HEK293 (cell line): ENCODE measurements around the gene MAGEA8.

Experiments
- CTCF ChIA-PET: fragments of 350-600 bp; formaldehyde crosslinking; extraction: SDS; loops from one replicate; lab custom pipeline; 2021; ENCODE audit warnings: antibody characterized with exemption; lab: Yijun Ruan, JAX
- POLR2A ChIA-PET: fragments of 300-600 bp; formaldehyde crosslinking; extraction: SDS; loops from one replicate; lab custom pipeline; 2020; ENCODE audit warnings: antibody characterized with exemption, inconsistent platforms; lab: Yijun Ruan, JAX
- H3K27ac ChIP-seq: fragments of 200-500 bp; sonication (Bioruptor generic); 2 replicates; pipeline ENCODE4 v1.5.1; 2014; ENCODE audit warnings: low read depth, low read length, control low read depth, inconsistent platforms; ENCODE audit errors: extremely low read depth
- H3K36me3 ChIP-seq, 2 experiments: fragments of 200-500 bp in 1 of 2; sonication (Bioruptor generic) in 1 of 2; 1 replicate in 1 of 2; 2 replicates in 1 of 2; pipeline ENCODE4 v1.5.1; 2014 to 2017; ENCODE audit warnings: inconsistent platforms in 2 of 2, low read length in 2 of 2; ENCODE audit not compliant: control insufficient read depth in 2 of 2, insufficient read depth in 1 of 2
- H3K4me1 ChIP-seq: fragments of 200-500 bp; sonication (Bioruptor generic); 2 replicates; pipeline ENCODE4 v1.5.1; 2014; ENCODE audit warnings: mild to moderate bottlenecking, low read length, inconsistent platforms; ENCODE audit not compliant: control insufficient read depth, insufficient read depth
- H3K4me3 ChIP-seq: 2 replicates; pipeline ENCODE4 v1.5.1; 2011; ENCODE audit warnings: low read depth, mild to moderate bottlenecking, control low read depth, low read length, moderate library complexity
- H3K9me3 ChIP-seq: fragments of 200-500 bp; sonication (Bioruptor generic); 2 replicates; pipeline ENCODE4 v1.5.1; 2014; ENCODE audit warnings: low read depth, low read length, inconsistent platforms; ENCODE audit not compliant: control insufficient read depth, insufficient read depth
- HOXC10 ChIP-seq: sonication (generic); formaldehyde crosslinking; IDR thresholded peaks from 2 replicates; pipeline ENCODE4 v1.8.1; 2023; ENCODE audit warnings: mild to moderate bottlenecking, missing genetic modification reagents
- SP7 ChIP-seq: fragments of 450-650 bp; formaldehyde crosslinking; IDR thresholded peaks from 2 replicates; pipeline ENCODE4 v1.5.1; 2016; ENCODE audit warnings: missing biosample characterization, missing genetic modification characterization
- ZBTB1 ChIP-seq: fragments of 450-650 bp; formaldehyde crosslinking; IDR thresholded peaks from 2 replicates; pipeline ENCODE4 v1.5.1; 2016; ENCODE audit warnings: missing biosample characterization, missing genetic modification characterization
- ZEB2 ChIP-seq: fragments of 450-650 bp; formaldehyde crosslinking; IDR thresholded peaks from 2 replicates; pipeline ENCODE4 v1.5.1; 2016; ENCODE audit warnings: missing biosample characterization, missing genetic modification characterization
- ZIC2 ChIP-seq: fragments of 450-650 bp; formaldehyde crosslinking; IDR thresholded peaks from 2 replicates; pipeline ENCODE4 v1.5.1; 2016; ENCODE audit warnings: missing biosample characterization, missing genetic modification characterization
- ZNF121 ChIP-seq: fragments of 450-650 bp; formaldehyde crosslinking; IDR thresholded peaks from 2 replicates; pipeline ENCODE4 v1.5.1; 2016; ENCODE audit warnings: missing biosample characterization, missing genetic modification characterization
- ZNF138 ChIP-seq: fragments of 450-650 bp; formaldehyde crosslinking; IDR thresholded peaks from 2 replicates; pipeline ENCODE4 v1.5.1; 2016; ENCODE audit warnings: missing biosample characterization, missing genetic modification characterization, borderline replicate concordance
- ZNF146 ChIP-seq: fragments of 450-650 bp; formaldehyde crosslinking; IDR thresholded peaks from 2 replicates; pipeline ENCODE4 v1.5.1; 2016; ENCODE audit warnings: missing biosample characterization, missing genetic modification characterization
- ZNF169 ChIP-seq: fragments of 450-650 bp; formaldehyde crosslinking; IDR thresholded peaks from 2 replicates; pipeline ENCODE4 v1.5.1; 2016; ENCODE audit warnings: missing biosample characterization, missing genetic modification characterization
- ZNF214 ChIP-seq: fragments of 450-650 bp; formaldehyde crosslinking; IDR thresholded peaks from 2 replicates; pipeline ENCODE4 v1.5.1; 2017; ENCODE audit warnings: missing biosample characterization, mild to moderate bottlenecking, missing genetic modification characterization, borderline replicate concordance
- ZNF266 ChIP-seq: fragments of 450-650 bp; formaldehyde crosslinking; IDR thresholded peaks from 2 replicates; pipeline ENCODE4 v1.5.1; 2016; ENCODE audit warnings: missing biosample characterization, missing genetic modification characterization, low read depth
- ZNF571 ChIP-seq: fragments of 450-650 bp; formaldehyde crosslinking; IDR thresholded peaks from 2 replicates; pipeline ENCODE4 v1.5.0; 2017; ENCODE audit warnings: missing biosample characterization, missing genetic modification characterization
- ZNF658 ChIP-seq: fragments of 450-650 bp; formaldehyde crosslinking; IDR thresholded peaks from 2 replicates; pipeline ENCODE4; 2016; ENCODE audit warnings: missing biosample characterization, missing genetic modification characterization
- ZNF660 ChIP-seq: fragments of 450-650 bp; IDR thresholded peaks from 2 replicates; pipeline ENCODE4 v1.5.1; 2018; ENCODE audit warnings: missing biosample characterization, mild to moderate bottlenecking, missing genetic modification characterization
- ZNF664 ChIP-seq: fragments of 450-650 bp; formaldehyde crosslinking; IDR thresholded peaks from 2 replicates; pipeline ENCODE4 v1.5.1; 2016; ENCODE audit warnings: missing biosample characterization, missing genetic modification characterization
- ZSCAN23 ChIP-seq: fragments of 450-650 bp; formaldehyde crosslinking; IDR thresholded peaks from 2 replicates; pipeline ENCODE4 v1.5.1; 2016; ENCODE audit warnings: missing biosample characterization, missing genetic modification characterization
- TF ChIP-seq, protein P1 (sequence below): fragments of 450-650 bp; formaldehyde crosslinking; IDR thresholded peaks from 2 replicates; pipeline ENCODE4 v1.5.1; 2016; ENCODE audit warnings: missing biosample characterization, missing genetic modification characterization
- TF ChIP-seq, protein P2 (sequence below): fragments of 450-650 bp; IDR thresholded peaks from 2 replicates; pipeline ENCODE4 v1.5.1; 2018; ENCODE audit warnings: missing biosample characterization, missing genetic modification characterization
- TF ChIP-seq, protein P3 (sequence below): fragments of 450-650 bp; formaldehyde crosslinking; IDR thresholded peaks from 2 replicates; pipeline ENCODE4 v1.5.1; 2016; ENCODE audit warnings: missing biosample characterization, missing genetic modification characterization
- TF ChIP-seq, protein P4 (sequence below): fragments of 450-650 bp; formaldehyde crosslinking; IDR thresholded peaks from 2 replicates; pipeline ENCODE4 v1.5.1; 2016; ENCODE audit warnings: missing biosample characterization, missing genetic modification characterization

MAGEA8 gene

DNA sequence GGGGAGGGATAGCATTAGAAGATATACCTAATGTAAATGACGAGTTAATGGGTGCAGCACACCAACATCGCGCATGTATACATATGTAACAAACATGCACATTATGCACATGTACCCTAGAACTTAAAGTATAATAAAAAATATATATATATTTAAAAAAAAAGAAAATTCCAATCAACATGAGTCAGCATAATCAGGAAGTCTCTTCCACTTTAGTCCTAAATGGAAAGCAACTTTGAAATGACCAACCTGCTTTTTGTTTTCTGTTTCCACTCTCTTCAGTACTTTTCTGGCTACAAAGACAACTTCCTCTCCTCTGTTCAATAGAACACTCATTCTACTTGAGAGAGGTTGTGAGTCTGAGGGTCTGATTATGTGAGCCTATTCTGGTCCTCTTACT is 13.5 kb upstream of the MAGEA8 start:
- Histone ChIP-seq H3K36me3 (no peaks in the 10 kb centered on the region), H3K4me3 (no peak overlapping the region), H3K9me3 (no peaks in the 10 kb centered on the region; the same call in 1 of the 2 replicates)
- POLR2A ChIA-PET, result no interaction called here
- TF ChIP-seq ZNF121 (no peak), SP7 (tag by site-specific recombination) (no peak), ZNF169 (tag by site-specific recombination) (no peak), ZNF214 (tag by site-specific recombination) (no peak), ZNF266 (tag by site-specific recombination) (no peak), ZNF658 (tag by site-specific recombination) (no peak)
- TF ChIP-seq, protein P1, sequence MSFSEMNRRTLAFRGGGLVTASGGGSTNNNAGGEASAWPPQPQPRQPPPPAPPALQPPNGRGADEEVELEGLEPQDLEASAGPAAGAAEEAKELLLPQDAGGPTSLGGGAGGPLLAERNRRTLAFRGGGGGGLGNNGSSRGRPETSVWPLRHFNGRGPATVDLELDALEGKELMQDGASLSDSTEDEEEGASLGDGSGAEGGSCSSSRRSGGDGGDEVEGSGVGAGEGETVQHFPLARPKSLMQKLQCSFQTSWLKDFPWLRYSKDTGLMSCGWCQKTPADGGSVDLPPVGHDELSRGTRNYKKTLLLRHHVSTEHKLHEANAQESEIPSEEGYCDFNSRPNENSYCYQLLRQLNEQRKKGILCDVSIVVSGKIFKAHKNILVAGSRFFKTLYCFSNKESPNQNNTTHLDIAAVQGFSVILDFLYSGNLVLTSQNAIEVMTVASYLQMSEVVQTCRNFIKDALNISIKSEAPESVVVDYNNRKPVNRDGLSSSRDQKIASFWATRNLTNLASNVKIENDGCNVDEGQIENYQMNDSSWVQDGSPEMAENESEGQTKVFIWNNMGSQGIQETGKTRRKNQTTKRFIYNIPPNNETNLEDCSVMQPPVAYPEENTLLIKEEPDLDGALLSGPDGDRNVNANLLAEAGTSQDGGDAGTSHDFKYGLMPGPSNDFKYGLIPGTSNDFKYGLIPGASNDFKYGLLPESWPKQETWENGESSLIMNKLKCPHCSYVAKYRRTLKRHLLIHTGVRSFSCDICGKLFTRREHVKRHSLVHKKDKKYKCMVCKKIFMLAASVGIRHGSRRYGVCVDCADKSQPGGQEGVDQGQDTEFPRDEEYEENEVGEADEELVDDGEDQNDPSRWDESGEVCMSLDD (tag by site-specific recombination), result no peak
- TF ChIP-seq, protein P2, sequence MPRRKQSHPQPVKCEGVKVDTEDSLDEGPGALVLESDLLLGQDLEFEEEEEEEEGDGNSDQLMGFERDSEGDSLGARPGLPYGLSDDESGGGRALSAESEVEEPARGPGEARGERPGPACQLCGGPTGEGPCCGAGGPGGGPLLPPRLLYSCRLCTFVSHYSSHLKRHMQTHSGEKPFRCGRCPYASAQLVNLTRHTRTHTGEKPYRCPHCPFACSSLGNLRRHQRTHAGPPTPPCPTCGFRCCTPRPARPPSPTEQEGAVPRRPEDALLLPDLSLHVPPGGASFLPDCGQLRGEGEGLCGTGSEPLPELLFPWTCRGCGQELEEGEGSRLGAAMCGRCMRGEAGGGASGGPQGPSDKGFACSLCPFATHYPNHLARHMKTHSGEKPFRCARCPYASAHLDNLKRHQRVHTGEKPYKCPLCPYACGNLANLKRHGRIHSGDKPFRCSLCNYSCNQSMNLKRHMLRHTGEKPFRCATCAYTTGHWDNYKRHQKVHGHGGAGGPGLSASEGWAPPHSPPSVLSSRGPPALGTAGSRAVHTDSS (tag by site-specific recombination), result no peak
- TF ChIP-seq, protein P3, sequence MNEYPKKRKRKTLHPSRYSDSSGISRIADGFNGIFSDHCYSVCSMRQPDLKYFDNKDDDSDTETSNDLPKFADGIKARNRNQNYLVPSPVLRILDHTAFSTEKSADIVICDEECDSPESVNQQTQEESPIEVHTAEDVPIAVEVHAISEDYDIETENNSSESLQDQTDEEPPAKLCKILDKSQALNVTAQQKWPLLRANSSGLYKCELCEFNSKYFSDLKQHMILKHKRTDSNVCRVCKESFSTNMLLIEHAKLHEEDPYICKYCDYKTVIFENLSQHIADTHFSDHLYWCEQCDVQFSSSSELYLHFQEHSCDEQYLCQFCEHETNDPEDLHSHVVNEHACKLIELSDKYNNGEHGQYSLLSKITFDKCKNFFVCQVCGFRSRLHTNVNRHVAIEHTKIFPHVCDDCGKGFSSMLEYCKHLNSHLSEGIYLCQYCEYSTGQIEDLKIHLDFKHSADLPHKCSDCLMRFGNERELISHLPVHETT, result no peak
- TF ChIP-seq, all 188 proteins: peak for 0
- H3K4me1 ChIP-seq, result no peaks in the 10 kb centered on the region
- CTCF ChIA-PET, result no interaction called here
- H3K27ac ChIP-seq, result no peak overlapping the region

DNA sequence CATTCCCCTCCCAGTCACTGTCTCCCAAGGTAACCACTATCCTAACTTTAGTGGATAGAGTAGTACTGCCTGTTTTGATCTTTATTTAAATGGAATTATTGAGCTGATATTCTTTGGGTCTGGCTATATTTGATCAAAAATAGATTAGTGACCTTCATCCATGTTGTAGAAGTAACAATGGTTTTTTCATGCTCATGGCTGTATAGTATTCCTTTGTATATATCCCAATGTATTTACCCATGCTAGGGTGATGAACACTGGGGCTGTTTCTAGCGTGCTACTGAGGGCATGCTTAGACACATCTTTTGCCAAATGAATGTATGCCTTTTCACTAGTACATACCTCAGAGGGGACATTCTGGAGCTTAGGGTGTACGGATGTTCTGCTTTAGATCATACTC is 10.1 kb upstream of the MAGEA8 start:
- H3K4me1 ChIP-seq, result no peaks in the 10 kb centered on the region
- POLR2A ChIA-PET, result no interaction called here
- H3K4me3 ChIP-seq, result no peak overlapping the region
- H3K36me3 ChIP-seq, result no peaks in the 10 kb centered on the region
- CTCF ChIA-PET, result interaction anchor here (1.3 to 2.8 kb wide), 2 partner anchors 10 to 78 kb away, joined by 3 to 25 read pairs; no protein-coding TSS in a partner anchor
- H3K9me3 ChIP-seq, result no peaks in the 10 kb centered on the region; the same call in 1 of the 2 replicates
- TF ChIP-seq ZNF146 (peak; percentile 79), ZEB2 (tag by site-specific recombination) (no peak)
- TF ChIP-seq, all 188 proteins: peak for 1
- H3K27ac ChIP-seq, result no peak overlapping the region

DNA sequence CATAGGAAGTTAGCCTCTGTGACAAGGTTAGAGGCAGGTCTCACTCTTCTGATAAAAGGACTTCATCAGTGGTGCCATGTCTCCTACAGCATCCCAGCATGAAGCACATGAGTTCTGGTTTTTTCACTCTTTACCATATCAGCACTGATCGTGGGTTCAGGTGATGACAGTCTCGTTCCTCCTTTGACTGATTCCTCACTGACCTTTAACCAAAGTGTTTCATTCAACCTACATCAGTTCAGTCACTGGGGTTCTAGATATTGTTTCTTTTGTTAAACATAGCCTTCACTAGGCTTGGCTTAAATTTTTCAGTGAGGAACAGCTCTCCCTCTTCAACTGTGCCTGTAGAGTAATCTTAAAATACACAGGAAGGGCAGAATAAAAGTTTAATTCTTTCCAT is 9.6 kb upstream of the MAGEA8 start:
- H3K9me3 ChIP-seq, result no peaks in the 10 kb centered on the region; the same call in 1 of the 2 replicates
- no peak for TF ChIP-seq ZNF664 (tag by site-specific recombination)
- ChIA-PET POLR2A (no interaction called here), CTCF (interaction anchor here (0.6 to 2.8 kb wide), 6 partner anchors 10 to 841 kb away, joined by 3 to 25 read pairs (median 4); no protein-coding TSS in a partner anchor)
- no peaks in the 10 kb centered on the region for H3K4me1 ChIP-seq
- H3K27ac ChIP-seq, result no peak overlapping the region
- no peaks in the 10 kb centered on the region for H3K36me3 ChIP-seq
- H3K4me3 ChIP-seq, result no peak overlapping the region

DNA sequence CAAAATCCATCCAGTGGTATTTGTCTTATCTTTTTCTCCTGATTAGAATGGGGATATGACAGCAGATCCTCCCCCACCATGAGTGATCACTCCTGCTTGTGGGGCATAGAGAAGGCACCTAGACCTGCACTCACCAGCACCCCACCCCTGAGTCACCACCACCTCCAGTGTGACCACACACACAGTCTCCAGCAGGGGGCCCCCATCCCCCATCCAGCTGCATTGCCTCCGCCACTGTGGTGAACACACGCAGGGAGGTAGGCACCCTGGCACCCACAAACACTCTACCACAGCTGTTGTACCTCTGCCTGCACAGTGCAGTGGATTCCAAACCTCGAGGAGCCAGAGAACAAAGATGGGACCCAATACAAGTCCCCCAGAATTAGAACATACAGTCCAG is 9.0 kb upstream of the MAGEA8 start:
- Histone ChIP-seq H3K4me3 (no peak overlapping the region), H3K9me3 (no peaks in the 10 kb centered on the region; the same call in 1 of the 2 replicates), H3K27ac (no peak overlapping the region), H3K36me3 (no peaks in the 10 kb centered on the region), H3K4me1 (no peaks in the 10 kb centered on the region)
- POLR2A ChIA-PET, result interaction anchor here (0.7 kb wide), 1 partner anchor 73 kb away, joined by 3 read pairs; no protein-coding TSS in a partner anchor
- CTCF ChIA-PET, result interaction anchor here (0.7 to 2.8 kb wide), 8 partner anchors 11 to 745 kb away, joined by 3 to 25 read pairs (median 3); no protein-coding TSS in a partner anchor
- TF ChIP-seq ZNF571 (tag by site-specific recombination) (no peak), HOXC10 (no peak), ZBTB1 (tag by site-specific recombination) (no peak), ZNF660 (no peak), ZIC2 (peak; percentile 37), ZNF138 (tag by site-specific recombination) (no peak), ZSCAN23 (tag by site-specific recombination) (no peak)
- TF ChIP-seq, protein P4, sequence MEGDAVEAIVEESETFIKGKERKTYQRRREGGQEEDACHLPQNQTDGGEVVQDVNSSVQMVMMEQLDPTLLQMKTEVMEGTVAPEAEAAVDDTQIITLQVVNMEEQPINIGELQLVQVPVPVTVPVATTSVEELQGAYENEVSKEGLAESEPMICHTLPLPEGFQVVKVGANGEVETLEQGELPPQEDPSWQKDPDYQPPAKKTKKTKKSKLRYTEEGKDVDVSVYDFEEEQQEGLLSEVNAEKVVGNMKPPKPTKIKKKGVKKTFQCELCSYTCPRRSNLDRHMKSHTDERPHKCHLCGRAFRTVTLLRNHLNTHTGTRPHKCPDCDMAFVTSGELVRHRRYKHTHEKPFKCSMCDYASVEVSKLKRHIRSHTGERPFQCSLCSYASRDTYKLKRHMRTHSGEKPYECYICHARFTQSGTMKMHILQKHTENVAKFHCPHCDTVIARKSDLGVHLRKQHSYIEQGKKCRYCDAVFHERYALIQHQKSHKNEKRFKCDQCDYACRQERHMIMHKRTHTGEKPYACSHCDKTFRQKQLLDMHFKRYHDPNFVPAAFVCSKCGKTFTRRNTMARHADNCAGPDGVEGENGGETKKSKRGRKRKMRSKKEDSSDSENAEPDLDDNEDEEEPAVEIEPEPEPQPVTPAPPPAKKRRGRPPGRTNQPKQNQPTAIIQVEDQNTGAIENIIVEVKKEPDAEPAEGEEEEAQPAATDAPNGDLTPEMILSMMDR (tag by site-specific recombination), result peak; percentile 47; the same call in 1 of the 2 replicates
